ENCODE results near the gene MAGOH. TPM values are rescaled to one million over a fixed set of nuclear protein-coding genes. Genes with fewer than 3 reads are reported as not detected.
A peak's percentile ranks its signal among the peaks of the same experiment; 100 is the strongest.

The MAGOH gene
- total and polyA plus RNA-seq, 9 of the 15 experiments (the other 6 are each of a cell fraction or from before 2014, with no cell fraction given) = 102 to 342 (median 135) TPM

- TF ChIP-seq ZNF449 (CRISPR knock-in tag; IDR thresholded peaks at IDR 0.05) = no peak
- TF ChIP-seq TCFL5 (CRISPR knock-in tag; conservative IDR thresholded peaks at IDR 0.05) = no peak
- no peak for TF ChIP-seq HDAC8 (tag; IDR thresholded peaks at IDR 0.05)
- TF ChIP-seq SAFB2 (IDR thresholded peaks at IDR 0.05; ENCODE audit: borderline replicate concordance, low read depth, low read length, severe bottlenecking) = no peak
- TF ChIP-seq RB1 (IDR thresholded peaks at IDR 0.05; ENCODE audit: low read depth) = peak; percentile 65; the same call in 1 of the 2 replicates
- TF ChIP-seq REST (IDR thresholded peaks at IDR 0.05; ENCODE audit: borderline replicate concordance) = peak; percentile 54; the same call in 1 of the 2 replicates
- TF ChIP-seq REST (CRISPR knock-in tag; IDR thresholded peaks at IDR 0.05; ENCODE audit: low read depth) = 0 out of 2 replicates have a peak, but pooled peaks have one; percentile 59
- peak; percentile 69 for TF ChIP-seq KLF1 (tag; IDR thresholded peaks at IDR 0.05)
- TF ChIP-seq MAFF (IDR thresholded peaks at IDR 0.05; ENCODE audit: low read length) = no peak
- TF ChIP-seq THAP7 (CRISPR knock-in tag; IDR thresholded peaks at IDR 0.05) = no peak
- no peak for TF ChIP-seq ILK (tag; IDR thresholded peaks at IDR 0.05; ENCODE audit: borderline replicate concordance, low read depth)
- no peak for TF ChIP-seq ZKSCAN3 (CRISPR knock-in tag; IDR thresholded peaks at IDR 0.05)
- peak; percentile 65; the same call in 1 of the 2 replicates for TF ChIP-seq ARID3B (CRISPR knock-in tag; IDR thresholded peaks at IDR 0.05; ENCODE audit: borderline replicate concordance)
- peak; percentile 82 for TF ChIP-seq CCNT2 (IDR thresholded peaks at IDR 0.05; ENCODE audit: borderline replicate concordance, extremely low read depth, insufficient read length, low read depth, low read length)
- no peak for TF ChIP-seq ILF3 (IDR thresholded peaks at IDR 0.05; ENCODE audit: borderline replicate concordance)
- TF ChIP-seq ZBED1 (IDR thresholded peaks at IDR 0.05) = no peak
Observed at GRCh38 chr1:53220171-53220961, 18.0 kb downstream of the MAGOH start, which contains the start of gene CZIB (continued).

Measured in K562 (cell line).